GM21619 (cell line): Measurements from ENCODE around the gene DAPK3.
"Not testable (repeated sequence)": the region's sequence is repeated elsewhere in the genome, so short reads cannot be mapped to it uniquely, and the experiment has no call there.

Experiments used
- ATAC-seq: cut with Tn5 transposase; IDR thresholded peaks from one replicate; pipeline ENCODE4 v1.9.1; 2021; ENCODE audit not compliant: unreplicated experiment

The DAPK3 gene

GRCh38 chr19:3979289-3979673 lies 8.4 kb upstream of the DAPK3 start:
- no peak for ATAC-seq

- ATAC-seq: no peak
Observed at GRCh38 chr19:3978145-3978544, 7.2 kb upstream of the DAPK3 start.

- no peak for ATAC-seq
Observed at GRCh38 chr19:3977242-3978143, 6.6 kb upstream of the DAPK3 start.

- no peak for ATAC-seq
Observed at GRCh38 chr19:3976495-3977241, 5.8 kb upstream of the DAPK3 start.

GRCh38 chr19:3975637-3976087 lies 4.8 kb upstream of the DAPK3 start:
- no peak for ATAC-seq

- ATAC-seq: no peak
Observed at GRCh38 chr19:3975144-3975543, 4.2 kb upstream of the DAPK3 start.

- ATAC-seq: no peak
Observed at GRCh38 chr19:3970313-3970807, 539 bp downstream of the DAPK3 start.

- no peak for ATAC-seq
Observed at GRCh38 chr19:3969435-3970312, 1.2 kb downstream of the DAPK3 start.

- ATAC-seq: no peak
Observed at GRCh38 chr19:3968556-3969434, 2.1 kb downstream of the DAPK3 start.

- ATAC-seq: not testable (repeated sequence)
Observed at GRCh38 chr19:3967983-3968382, 2.9 kb downstream of the DAPK3 start.

- ATAC-seq: no peak
Observed at GRCh38 chr19:3966051-3967017, 4.6 kb downstream of the DAPK3 start.

- ATAC-seq: no peak
Observed at GRCh38 chr19:3964256-3965194, 6.4 kb downstream of the DAPK3 start.

- ATAC-seq: no peak
Observed at GRCh38 chr19:3963458-3964255, 7.2 kb downstream of the DAPK3 start.

- ATAC-seq: no peak
Observed at GRCh38 chr19:3961007-3961406, 9.9 kb downstream of the DAPK3 start.

GRCh38 chr19:3959766-3960131 lies 11.2 kb downstream of the DAPK3 start:
- no peak for ATAC-seq

- no peak for ATAC-seq
Observed at GRCh38 chr19:3958836-3959765, 11.8 kb downstream of the DAPK3 start.
